ENCODE data around the gene TASOR. TPM values are rescaled to one million over a fixed set of nuclear protein-coding genes. Genes with fewer than 3 reads are reported as not detected.

The TASOR gene
- total RNA-seq, 4 donors from 2014 or later = 65.2 to 87.4 (median 76.1) TPM

DNA sequence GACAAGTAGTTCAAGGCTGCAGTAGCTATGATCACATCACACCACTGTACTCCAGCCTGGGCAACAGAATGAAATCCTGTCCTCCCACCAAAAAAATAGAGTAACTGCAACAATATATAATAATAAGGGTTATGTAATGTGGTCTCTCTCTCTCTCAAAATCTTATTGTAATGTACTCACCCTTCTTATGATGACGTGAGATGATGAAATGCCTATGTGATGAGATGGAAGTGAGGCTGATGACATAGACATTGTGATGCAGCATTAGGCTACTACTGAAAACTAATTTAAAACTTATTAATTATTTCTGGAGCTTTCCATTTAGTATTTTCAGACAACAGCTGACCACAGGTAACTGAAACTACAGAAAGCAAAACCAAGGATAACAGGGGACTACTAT is 27.4 kb downstream of the TASOR start:
- Histone ChIP-seq H3K27ac (no peak overlapping the region), H3K36me3 (peaks cover 0 to 89% of the 10 kb centered on the region in 2 donors), H3K4me1 (peaks cover 0 to 9% (median 0%) of the 10 kb centered on the region in 3 donors), H3K27me3 (no peaks in the 10 kb centered on the region), H3K9me3 (no peaks in the 10 kb centered on the region), H3K4me3 (no peak overlapping the region)
- 88 to 92% methylated on average over 1 of the region's 1 CpG for WGBS, 2 donors (ENCODE audit: low coverage in 1 of 2)
- TF ChIP-seq POLR2A (IDR thresholded peaks at IDR 0.05) (no peak), CTCF (IDR thresholded peaks at IDR 0.05) (no peak), POLR2AphosphoS5 (IDR thresholded peaks at IDR 0.05) (no peak), EP300 (IDR thresholded peaks at IDR 0.05) (no peak)
- ATAC-seq = no peak

GRCh38 chr3:56654460-56654859 is 28.6 kb downstream of the TASOR start:
- no peak for TF ChIP-seq CTCF (IDR thresholded peaks at IDR 0.05)
- no peak for TF ChIP-seq POLR2AphosphoS5 (IDR thresholded peaks at IDR 0.05)
- no peak for TF ChIP-seq POLR2A (IDR thresholded peaks at IDR 0.05)
- no peak for TF ChIP-seq EP300 (IDR thresholded peaks at IDR 0.05)
- 91% methylated on average over 1 of the region's 1 CpG; no CpG with 5 or more reads in 1 of the 2 donors for WGBS, 2 donors (ENCODE audit: low coverage in 1 of 2)

DNA sequence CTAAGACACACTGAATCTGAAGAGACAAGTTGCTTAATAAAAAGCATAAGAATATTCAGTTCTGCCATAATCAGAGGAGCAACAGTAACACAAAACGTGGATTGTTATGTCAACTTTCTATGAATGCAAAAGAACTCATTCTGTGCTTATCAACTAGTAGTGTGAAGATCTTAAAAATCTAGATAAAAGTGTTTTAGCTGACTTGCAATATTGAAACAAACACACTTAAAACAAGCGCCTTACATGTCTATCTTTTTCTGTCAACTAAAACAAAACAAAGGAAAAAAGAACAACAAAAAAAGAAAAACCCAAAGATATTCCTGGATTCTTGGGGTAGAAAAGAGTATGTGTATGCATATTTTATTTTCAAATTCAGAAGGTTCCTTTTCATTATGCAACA is 37.7 kb downstream of the TASOR start:
- no peaks in the 10 kb centered on the region for H3K27me3 ChIP-seq
- no peaks in the 10 kb centered on the region for H3K9me3 ChIP-seq
- peaks cover 5 to 87% of the 10 kb centered on the region in 2 donors for H3K36me3 ChIP-seq
- peaks cover 0 to 16% (median 0%) of the 10 kb centered on the region in 3 donors for H3K4me1 ChIP-seq
- 94 to 100% methylated on average over 2 of the region's 2 CpGs for WGBS, 2 donors (ENCODE audit: low coverage in 1 of 2)
- H3K27ac ChIP-seq = no peak overlapping the region
- no peak for ATAC-seq
- H3K4me3 ChIP-seq = no peak overlapping the region
- TF ChIP-seq CTCF (IDR thresholded peaks at IDR 0.05) (no peak), POLR2AphosphoS5 (IDR thresholded peaks at IDR 0.05) (no peak)

More at GRCh38 chr3:56654460-56654859, 28.6 kb downstream of the TASOR start:
- H3K4me3 ChIP-seq = no peak overlapping the region
- peaks cover 0 to 87% of the 10 kb centered on the region in 2 donors for H3K36me3 ChIP-seq
- ATAC-seq = no peak
- no peaks in the 10 kb centered on the region for H3K9me3 ChIP-seq
- no peaks in the 10 kb centered on the region for H3K27me3 ChIP-seq
- H3K4me1 ChIP-seq = peaks cover 0 to 18% (median 0%) of the 10 kb centered on the region in 3 donors
- H3K27ac ChIP-seq = no peak overlapping the region

- Histone ChIP-seq H3K27me3 (no peaks in the 10 kb centered on the region), H3K27ac (no peak overlapping the region), H3K4me3 (no peak overlapping the region), H3K9me3 (no peaks in the 10 kb centered on the region), H3K36me3 (peaks cover 0 to 84% of the 10 kb centered on the region in 2 donors), H3K4me1 (no peaks in the 10 kb centered on the region)
- 82 to 85% methylated on average over 6 to 8 of the region's 9 CpGs for WGBS, 2 donors (ENCODE audit: low coverage in 1 of 2)
- no peak for ATAC-seq
- TF ChIP-seq CTCF (IDR thresholded peaks at IDR 0.05) = no peak
- no peak for TF ChIP-seq POLR2A (IDR thresholded peaks at IDR 0.05)
- no peak for TF ChIP-seq EP300 (IDR thresholded peaks at IDR 0.05)
- no peak for TF ChIP-seq POLR2AphosphoS5 (IDR thresholded peaks at IDR 0.05)
Measured at GRCh38 chr3:56633602-56634535, 49.2 kb downstream of the TASOR start.

Other genes with a start within 250 kb of the TASOR start
- 1 to 10 TPM in 3 of 4 donors, under 1 TPM in 1; 0.81 to 2.9 (median 1.6) TPM for gene ERC2, start 214.8 kb downstream of the TASOR start, total RNA-seq
- 10 to 100 TPM; 15.2 to 38.5 (median 36.9) TPM for gene CCDC66, start 126.1 kb downstream of the TASOR start, total RNA-seq
- gene ARHGEF3, start 118.7 kb upstream of the TASOR start, total RNA-seq = 10 to 100 TPM; 10.1 to 21.6 (median 10.5) TPM

Measured in gastroesophageal sphincter (tissue), 4 donors.